Measurements from ENCODE around the gene ARFGAP1. TPM values are rescaled to one million over a fixed set of nuclear protein-coding genes. Genes with fewer than 3 reads are reported as not detected.

The ARFGAP1 gene
- total and polyA plus RNA-seq, 2 experiments from 2014 or later = 41.5 to 95.5 TPM

- TF ChIP-seq, protein P1, sequence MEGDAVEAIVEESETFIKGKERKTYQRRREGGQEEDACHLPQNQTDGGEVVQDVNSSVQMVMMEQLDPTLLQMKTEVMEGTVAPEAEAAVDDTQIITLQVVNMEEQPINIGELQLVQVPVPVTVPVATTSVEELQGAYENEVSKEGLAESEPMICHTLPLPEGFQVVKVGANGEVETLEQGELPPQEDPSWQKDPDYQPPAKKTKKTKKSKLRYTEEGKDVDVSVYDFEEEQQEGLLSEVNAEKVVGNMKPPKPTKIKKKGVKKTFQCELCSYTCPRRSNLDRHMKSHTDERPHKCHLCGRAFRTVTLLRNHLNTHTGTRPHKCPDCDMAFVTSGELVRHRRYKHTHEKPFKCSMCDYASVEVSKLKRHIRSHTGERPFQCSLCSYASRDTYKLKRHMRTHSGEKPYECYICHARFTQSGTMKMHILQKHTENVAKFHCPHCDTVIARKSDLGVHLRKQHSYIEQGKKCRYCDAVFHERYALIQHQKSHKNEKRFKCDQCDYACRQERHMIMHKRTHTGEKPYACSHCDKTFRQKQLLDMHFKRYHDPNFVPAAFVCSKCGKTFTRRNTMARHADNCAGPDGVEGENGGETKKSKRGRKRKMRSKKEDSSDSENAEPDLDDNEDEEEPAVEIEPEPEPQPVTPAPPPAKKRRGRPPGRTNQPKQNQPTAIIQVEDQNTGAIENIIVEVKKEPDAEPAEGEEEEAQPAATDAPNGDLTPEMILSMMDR (conservative IDR thresholded peaks at IDR 0.05; ENCODE audit: low read depth in 2 of 2) = no peak
- TF ChIP-seq CREB1 (CRISPR knock-in tag; IDR thresholded peaks at IDR 0.05; ENCODE audit: low read depth) = no peak
- TF ChIP-seq EZH2phosphoT487 (IDR thresholded peaks at IDR 0.05; ENCODE audit: unreplicated experiment) = no peak
Observed at GRCh38 chr20:63259734-63260460, 12.7 kb upstream of the ARFGAP1 start (continued).

- no peaks in the 10 kb centered on the region for H3K79me2 ChIP-seq (replicated peaks; ENCODE audit: insufficient read depth)
- TF ChIP-seq POLR2AphosphoS5 (IDR thresholded peaks at IDR 0.05; ENCODE audit: low read depth) = no peak
- TF ChIP-seq JUNB (IDR thresholded peaks at IDR 0.05; ENCODE audit: unreplicated experiment) = no peak
- no peak for TF ChIP-seq STAT1 (IDR thresholded peaks at IDR 0.05; ENCODE audit: unreplicated experiment)
- TF ChIP-seq ZNF462 (CRISPR knock-in tag; IDR thresholded peaks at IDR 0.05) = no peak
- TF ChIP-seq EZH2phosphoT487 (IDR thresholded peaks at IDR 0.05; ENCODE audit: unreplicated experiment) = no peak
- no peak for TF ChIP-seq ZNF114 (CRISPR knock-in tag; IDR thresholded peaks at IDR 0.05)
- TF ChIP-seq, protein P2, sequence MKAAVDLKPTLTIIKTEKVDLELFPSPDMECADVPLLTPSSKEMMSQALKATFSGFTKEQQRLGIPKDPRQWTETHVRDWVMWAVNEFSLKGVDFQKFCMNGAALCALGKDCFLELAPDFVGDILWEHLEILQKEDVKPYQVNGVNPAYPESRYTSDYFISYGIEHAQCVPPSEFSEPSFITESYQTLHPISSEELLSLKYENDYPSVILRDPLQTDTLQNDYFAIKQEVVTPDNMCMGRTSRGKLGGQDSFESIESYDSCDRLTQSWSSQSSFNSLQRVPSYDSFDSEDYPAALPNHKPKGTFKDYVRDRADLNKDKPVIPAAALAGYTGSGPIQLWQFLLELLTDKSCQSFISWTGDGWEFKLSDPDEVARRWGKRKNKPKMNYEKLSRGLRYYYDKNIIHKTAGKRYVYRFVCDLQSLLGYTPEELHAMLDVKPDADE (IDR thresholded peaks at IDR 0.05) = no peak
- TF ChIP-seq, protein P1 (conservative IDR thresholded peaks at IDR 0.05; ENCODE audit: low read depth in 2 of 2) = no peak
- TF ChIP-seq NANOG (IDR thresholded peaks at IDR 0.05; ENCODE audit: borderline replicate concordance) = no peak
- TF ChIP-seq EZH2 (IDR thresholded peaks at IDR 0.05; ENCODE audit: low read depth, unreplicated experiment) = no peak
- no peak for TF ChIP-seq CREB1 (CRISPR knock-in tag; IDR thresholded peaks at IDR 0.05; ENCODE audit: low read depth)
- ATAC-seq (no peak), DNase-seq (ENCODE audit: low spot score) (no peak)
- H4K20me1 ChIP-seq (replicated peaks; ENCODE audit: insufficient read depth) = no peaks in the 10 kb centered on the region
- peaks cover 7% of the 10 kb centered on the region for H3K27me3 ChIP-seq (ENCODE audit: insufficient read depth)
- Mint-ChIP-seq H3K27ac (no peak overlapping the region), H3K4me3 (no peak overlapping the region), H3K4me1 (peaks cover 15% of the 10 kb centered on the region), H3K27me3 (ENCODE audit: insufficient read depth, low read depth, poor library complexity) (peaks cover 40% of the 10 kb centered on the region), H3K9me3 (no peaks in the 10 kb centered on the region), H3K36me3 (ENCODE audit: low read depth) (no peaks in the 10 kb centered on the region; the same call in 2 of the 3 replicates)
- H3K4me2 ChIP-seq = no peak overlapping the region
- no peaks in the 10 kb centered on the region for H3K36me3 ChIP-seq (ENCODE audit: insufficient read depth)
- H3K9me2 ChIP-seq (ENCODE audit: insufficient read depth) = no peaks in the 10 kb centered on the region
- no peaks in the 10 kb centered on the region; the same call in 1 of the 2 replicates for H3K4me1 ChIP-seq (ENCODE audit: insufficient read depth)
- H3F3A ChIP-seq (replicated peaks; ENCODE audit: low read depth) = no peaks in the 10 kb centered on the region
- H3K27ac ChIP-seq (ENCODE audit: low read depth) = no peak overlapping the region
- no peak overlapping the region for H3K4me3 ChIP-seq
- no peak overlapping the region for H2AFZ ChIP-seq
Observed at GRCh38 chr20:63260521-63260920, 12.1 kb upstream of the ARFGAP1 start.
